C4-2B (cell line): ENCODE data around the gene SSNA1.

ENCODE experiments used
- H3K27ac ChIP-seq: fragments of 450-650 bp; 2 replicates; pipeline ENCODE4 v1.5.1; 2017
- CTCF ChIP-seq: fragments of 450-650 bp; conservative IDR thresholded peaks from 2 replicates; pipeline ENCODE4 v1.5.1; 2017; ENCODE audit warnings: mild to moderate bottlenecking
- ZFX ChIP-seq: fragments of 450-650 bp; IDR thresholded peaks from 2 replicates; pipeline ENCODE4 v1.6.1; 2017

SSNA1 gene

GRCh38 chr9:137176302-137177182, 11.9 kb upstream of the SSNA1 start:
- TF ChIP-seq CTCF (peak; percentile 92), ZFX (no peak)
- peak overlapping the region; percentile 100 for H3K27ac ChIP-seq

- H3K27ac ChIP-seq, result peak overlapping the region; percentile 5; the same call in 1 of the 2 replicates
- no peak for TF ChIP-seq ZFX
- TF ChIP-seq CTCF, result no peak
Observed at GRCh38 chr9:137178201-137178938, 10.1 kb upstream of the SSNA1 start.

- TF ChIP-seq CTCF (no peak), ZFX (no peak)
Observed at GRCh38 chr9:137178939-137179630, 9.4 kb upstream of the SSNA1 start.

GRCh38 chr9:137179761-137180160, 8.7 kb upstream of the SSNA1 start:
- TF ChIP-seq ZFX, result no peak
- no peak for TF ChIP-seq CTCF
- no peak overlapping the region for H3K27ac ChIP-seq

More at GRCh38 chr9:137178939-137179630, 9.4 kb upstream of the SSNA1 start:
- H3K27ac ChIP-seq, result no peak overlapping the region; the same call in 1 of the 2 replicates

- no peak overlapping the region for H3K27ac ChIP-seq
- TF ChIP-seq ZFX (no peak), CTCF (no peak)
Observed at GRCh38 chr9:137180491-137180890, 8.0 kb upstream of the SSNA1 start.

- H3K27ac ChIP-seq, result no peak overlapping the region
- TF ChIP-seq CTCF (no peak), ZFX (no peak)
Observed at GRCh38 chr9:137181680-137182079, 6.8 kb upstream of the SSNA1 start.
